ENCODE measurements around the gene XYLT2. TPM values are rescaled to one million over a fixed set of nuclear protein-coding genes. Genes with fewer than 3 reads are reported as not detected.

Gene XYLT2
- total and polyA plus RNA-seq, 2 of the 8 experiments (the other 6 are each of a cell fraction or from before 2014, with no cell fraction given): 28.0 to 29.9 TPM

GRCh38 chr17:50397111-50397918 lies 51.4 kb downstream of the XYLT2 start, which contains the start of gene LRRC59 (continued):
- peak; percentile 86 to 88; a peak in 3 of 4 replicates for TF ChIP-seq HDAC2 (IDR thresholded peaks at IDR 0.05; ENCODE audit: borderline replicate concordance in 1 of 2, low read depth in 2 of 2, low read length in 2 of 2)
- TF ChIP-seq NRF1 (IDR thresholded peaks at IDR 0.05; ENCODE audit: low read depth, low read length): no peak
- TF ChIP-seq USF2 (IDR thresholded peaks at IDR 0.05; ENCODE audit: low read length): no peak
- peak; percentile 94 to 98 for TF ChIP-seq SIN3A (conservative IDR thresholded peaks at IDR 0.05 in 1 of 2, IDR thresholded peaks at IDR 0.05 in 1 of 2; ENCODE audit: low read depth in 1 of 2, low read length in 2 of 2)
- TF ChIP-seq EZH2 (IDR thresholded peaks at IDR 0.05; ENCODE audit: low read depth, low read length, severe bottlenecking): no peak
- no peak for TF ChIP-seq CBX5 (IDR thresholded peaks at IDR 0.05; ENCODE audit: low read depth, low read length)
- TF ChIP-seq RNF2 (IDR thresholded peaks at IDR 0.05; ENCODE audit: borderline replicate concordance, low read depth, low read length, missing control alignments, poor library complexity, severe bottlenecking): no peak
- TF ChIP-seq RXRA (IDR thresholded peaks at IDR 0.05; ENCODE audit: insufficient read depth, low read depth, low read length): no peak
- TF ChIP-seq BRCA1 (IDR thresholded peaks at IDR 0.05; ENCODE audit: low read depth, low read length): no peak
- no peak for TF ChIP-seq TCF12 (IDR thresholded peaks at IDR 0.05; ENCODE audit: low read depth, low read length)
